Cardiac fibroblast (primary cell): ENCODE measurements around the gene ASAP3.
"Not testable (repeated sequence)": the region's sequence is repeated elsewhere in the genome, so short reads cannot be mapped to it uniquely, and the experiment has no call there.

Experiments used
- DNase-seq, 2 donors: peaks; one replicate each; pipeline versions ENCODE4 v3.0.0 to v3.0.0-alpha.2; 2010; ENCODE audit warnings: low read depth in 2 of 2
- H3K4me3 ChIP-seq, 2 donors: replicated peaks in 1 of 2; 1 replicate in 1 of 2; 2 replicates in 1 of 2; pipeline ENCODE4 v1.5.1; 2011; ENCODE audit warnings: low read depth in 2 of 2, low read length in 2 of 2, mild to moderate bottlenecking in 2 of 2, moderate library complexity in 1 of 2
- TF ChIP-seq, protein P1 (sequence below): IDR thresholded peaks from one replicate; pipeline ENCODE4 v1.5.1; 2011; ENCODE audit warnings: low read depth, mild to moderate bottlenecking, low read length, inconsistent platforms

Gene ASAP3

DNA sequence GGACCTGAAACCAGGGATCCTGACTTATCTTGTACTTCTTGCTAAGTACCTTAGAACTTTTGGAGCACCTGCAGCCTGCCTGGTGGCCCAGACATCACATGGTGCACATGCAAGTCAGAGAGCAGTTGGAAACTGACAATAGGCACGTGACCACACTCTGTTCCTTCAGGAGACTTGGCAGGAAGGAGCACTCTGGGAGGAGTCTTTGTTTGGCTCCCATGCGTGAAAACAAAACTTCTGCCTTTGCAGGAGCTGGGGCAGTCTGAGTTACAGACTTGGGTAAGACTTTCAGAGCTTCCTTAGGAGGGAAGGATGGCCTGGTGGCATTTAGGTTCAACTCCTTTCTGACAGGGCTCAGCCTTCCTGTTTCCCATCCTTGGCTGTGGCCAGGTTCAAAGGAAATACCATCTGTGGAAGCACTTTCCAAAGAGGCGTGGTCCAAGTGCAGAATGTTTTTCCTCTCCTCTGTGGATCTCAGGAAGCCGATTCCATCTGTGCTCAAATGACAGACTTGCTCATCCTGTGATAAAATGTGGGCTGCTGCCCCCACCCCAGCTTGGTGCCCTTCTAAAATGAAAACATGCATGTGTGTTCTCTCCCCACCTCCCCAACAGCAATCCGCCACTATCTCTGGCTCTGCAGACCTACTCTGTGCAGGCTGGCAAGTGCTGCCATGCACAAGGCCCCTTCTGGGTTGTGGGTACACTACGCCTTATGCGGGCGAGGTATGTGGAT is 100.2 kb downstream of the ASAP3 start:
- TF ChIP-seq, protein P1, sequence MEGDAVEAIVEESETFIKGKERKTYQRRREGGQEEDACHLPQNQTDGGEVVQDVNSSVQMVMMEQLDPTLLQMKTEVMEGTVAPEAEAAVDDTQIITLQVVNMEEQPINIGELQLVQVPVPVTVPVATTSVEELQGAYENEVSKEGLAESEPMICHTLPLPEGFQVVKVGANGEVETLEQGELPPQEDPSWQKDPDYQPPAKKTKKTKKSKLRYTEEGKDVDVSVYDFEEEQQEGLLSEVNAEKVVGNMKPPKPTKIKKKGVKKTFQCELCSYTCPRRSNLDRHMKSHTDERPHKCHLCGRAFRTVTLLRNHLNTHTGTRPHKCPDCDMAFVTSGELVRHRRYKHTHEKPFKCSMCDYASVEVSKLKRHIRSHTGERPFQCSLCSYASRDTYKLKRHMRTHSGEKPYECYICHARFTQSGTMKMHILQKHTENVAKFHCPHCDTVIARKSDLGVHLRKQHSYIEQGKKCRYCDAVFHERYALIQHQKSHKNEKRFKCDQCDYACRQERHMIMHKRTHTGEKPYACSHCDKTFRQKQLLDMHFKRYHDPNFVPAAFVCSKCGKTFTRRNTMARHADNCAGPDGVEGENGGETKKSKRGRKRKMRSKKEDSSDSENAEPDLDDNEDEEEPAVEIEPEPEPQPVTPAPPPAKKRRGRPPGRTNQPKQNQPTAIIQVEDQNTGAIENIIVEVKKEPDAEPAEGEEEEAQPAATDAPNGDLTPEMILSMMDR: no peak
- H3K4me3 ChIP-seq: no peak overlapping the region
- DNase-seq: peak; percentile 33 to 55

- H3K4me3 ChIP-seq: no peak overlapping the region
- DNase-seq: no peak
- TF ChIP-seq, protein P1: no peak
Measured at GRCh38 chr1:23381233-23381885, 102.6 kb downstream of the ASAP3 start.

DNA sequence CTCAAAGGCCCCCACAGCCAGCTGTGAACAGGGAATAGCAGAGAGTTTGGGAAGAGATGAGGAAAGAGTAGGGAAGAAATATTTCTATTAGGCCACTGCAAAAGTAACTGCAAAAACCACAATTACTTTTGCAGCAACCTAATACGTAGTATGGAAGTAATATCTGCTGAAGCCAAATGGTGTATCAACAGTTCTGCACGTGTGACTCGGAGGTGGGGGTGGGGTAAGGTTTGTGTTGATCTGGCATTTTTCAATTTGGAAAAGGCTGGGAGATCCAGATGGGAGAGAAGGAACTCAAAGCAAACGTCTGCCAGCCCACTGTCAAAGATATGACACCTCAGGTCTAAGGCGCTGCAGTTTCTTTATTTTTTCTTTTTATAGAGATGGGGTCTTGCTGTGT is 103.3 kb downstream of the ASAP3 start:
- no peak for DNase-seq
- TF ChIP-seq, protein P1: no peak
- H3K4me3 ChIP-seq: no peak overlapping the region

DNA sequence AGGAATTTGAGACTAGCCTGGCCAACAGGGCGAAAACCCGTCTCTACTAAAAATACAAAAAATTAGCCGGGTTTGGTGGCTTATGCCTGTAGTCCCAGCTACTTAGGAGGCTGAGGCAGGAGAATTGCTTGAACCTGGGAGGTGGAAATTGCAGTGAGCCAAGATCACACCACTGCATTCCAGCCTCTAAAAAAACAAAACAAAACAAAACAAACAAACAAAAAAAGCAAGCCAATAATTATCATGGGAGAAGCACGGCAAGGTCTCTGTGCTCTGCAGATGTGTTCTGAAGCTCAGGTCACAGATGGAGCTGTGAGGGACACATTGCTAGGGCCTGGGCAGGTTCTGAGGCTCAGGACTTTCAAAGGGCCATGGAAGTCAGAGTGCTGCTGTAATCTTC is 103.7 kb downstream of the ASAP3 start:
- DNase-seq, H3K4me3 ChIP-seq: not testable (repeated sequence)
